OCI-LY1 (cell line): ENCODE results near the gene NTSR1.

ENCODE experiments used
- CTCF ChIP-seq: fragments of 200-600 bp; sonication (generic), shearing (Covaris generic); IDR thresholded peaks from 2 replicates; pipeline ENCODE4 v1.5.1; 2017; ENCODE audit warnings: mild to moderate bottlenecking, antibody characterized with exemption, low read length, moderate library complexity, mixed read lengths
- EZH2 ChIP-seq: fragments of 200-600 bp; sonication (generic), shearing (Covaris generic); IDR thresholded peaks from 2 replicates; pipeline ENCODE4 v1.8.0; 2017; ENCODE audit warnings: borderline replicate concordance, mixed run types, mild to moderate bottlenecking, antibody characterized with exemption, low read length, moderate library complexity, mixed read lengths

GRCh38 chr20:62752671-62753501 lies 44.2 kb downstream of the NTSR1 start:
- no peak for TF ChIP-seq CTCF
- no peak for TF ChIP-seq EZH2
